ENCODE results near the gene DEDD.

The DEDD gene

GRCh38 chr1:161139766-161140165 is 7.3 kb upstream of the DEDD start:
- Histone ChIP-seq H3K36me3 (ENCODE audit: insufficient read depth, low read length) (no peaks in the 10 kb centered on the region), H3K27me3 (ENCODE audit: control insufficient read depth in 1 of 2, insufficient read depth in 2 of 2, low read length in 2 of 2) (no peaks in the 10 kb centered on the region), H3K9me3 (ENCODE audit: low read length) (no peaks in the 10 kb centered on the region), H3K4me1 (ENCODE audit: insufficient read depth, low read length) (no peaks in the 10 kb centered on the region), H3K27ac (ENCODE audit: low read depth, low read length) (no peak overlapping the region), H3K4me3 (ENCODE audit: low read depth in 1 of 2, low read length in 2 of 2) (no peak overlapping the region), H3K9ac (ENCODE audit: low read length) (no peak overlapping the region)

- H3K4me1 ChIP-seq (ENCODE audit: insufficient read depth, low read length): peaks cover 7% of the 10 kb centered on the region
- no peaks in the 10 kb centered on the region for H3K27me3 ChIP-seq (ENCODE audit: control insufficient read depth in 1 of 2, insufficient read depth in 2 of 2, low read length in 2 of 2)
- H3K4me3 ChIP-seq (ENCODE audit: low read depth in 1 of 2, low read length in 2 of 2): no peak overlapping the region
- no peaks in the 10 kb centered on the region for H3K9me3 ChIP-seq (ENCODE audit: low read length)
- no peak overlapping the region for H3K27ac ChIP-seq (ENCODE audit: low read depth, low read length)
- H3K36me3 ChIP-seq (ENCODE audit: insufficient read depth, low read length): no peaks in the 10 kb centered on the region
- H3K9ac ChIP-seq (ENCODE audit: low read length): no peak overlapping the region
These were observed 6.0 kb upstream of the DEDD start for GRCh38 chr1:161138431-161138830.

GRCh38 chr1:161137881-161138280 is 5.4 kb upstream of the DEDD start:
- Histone ChIP-seq H3K27ac (ENCODE audit: low read depth, low read length) (no peak overlapping the region), H3K9ac (ENCODE audit: low read length) (no peak overlapping the region), H3K36me3 (ENCODE audit: insufficient read depth, low read length) (no peaks in the 10 kb centered on the region), H3K4me1 (ENCODE audit: insufficient read depth, low read length) (peaks cover 10% of the 10 kb centered on the region), H3K4me3 (ENCODE audit: low read depth in 1 of 2, low read length in 2 of 2) (no peak overlapping the region), H3K27me3 (ENCODE audit: control insufficient read depth in 1 of 2, insufficient read depth in 2 of 2, low read length in 2 of 2) (no peaks in the 10 kb centered on the region), H3K9me3 (ENCODE audit: low read length) (no peaks in the 10 kb centered on the region)

- Histone ChIP-seq H3K9ac (ENCODE audit: low read length) (peak overlapping the region; percentile 97), H3K27ac (ENCODE audit: low read depth, low read length) (peak overlapping the region; percentile 96), H3K4me1 (ENCODE audit: insufficient read depth, low read length) (peaks cover 38% of the 10 kb centered on the region), H3K9me3 (ENCODE audit: low read length) (no peaks in the 10 kb centered on the region), H3K4me3 (ENCODE audit: low read depth in 1 of 2, low read length in 2 of 2) (peak overlapping the region; percentile 81 to 98), H3K36me3 (ENCODE audit: insufficient read depth, low read length) (peaks cover 8% of the 10 kb centered on the region), H3K27me3 (ENCODE audit: control insufficient read depth in 1 of 2, insufficient read depth in 2 of 2, low read length in 2 of 2) (no peaks in the 10 kb centered on the region)
These were observed 813 bp upstream of the DEDD start for GRCh38 chr1:161133220-161133740.

GRCh38 chr1:161131523-161132409 is 701 bp downstream of the DEDD start:
- H3K27ac ChIP-seq (ENCODE audit: low read depth, low read length): peak overlapping the region; percentile 96
- peaks cover 45% of the 10 kb centered on the region for H3K4me1 ChIP-seq (ENCODE audit: insufficient read depth, low read length)
- H3K9ac ChIP-seq (ENCODE audit: low read length): peak overlapping the region; percentile 85
- H3K36me3 ChIP-seq (ENCODE audit: insufficient read depth, low read length): peaks cover 20% of the 10 kb centered on the region
- H3K9me3 ChIP-seq (ENCODE audit: low read length): no peaks in the 10 kb centered on the region
- no peaks in the 10 kb centered on the region for H3K27me3 ChIP-seq (ENCODE audit: control insufficient read depth in 1 of 2, insufficient read depth in 2 of 2, low read length in 2 of 2)
- peak overlapping the region; percentile 81 to 98 for H3K4me3 ChIP-seq (ENCODE audit: low read depth in 1 of 2, low read length in 2 of 2)

GRCh38 chr1:161130266-161130665 is 2.2 kb downstream of the DEDD start:
- Histone ChIP-seq H3K9ac (ENCODE audit: low read length) (no peak overlapping the region), H3K27me3 (ENCODE audit: control insufficient read depth in 1 of 2, insufficient read depth in 2 of 2, low read length in 2 of 2) (no peaks in the 10 kb centered on the region), H3K36me3 (ENCODE audit: insufficient read depth, low read length) (peaks cover 24% of the 10 kb centered on the region), H3K9me3 (ENCODE audit: low read length) (no peaks in the 10 kb centered on the region), H3K4me3 (ENCODE audit: low read depth in 1 of 2, low read length in 2 of 2) (no peak overlapping the region), H3K4me1 (ENCODE audit: insufficient read depth, low read length) (peaks cover 45% of the 10 kb centered on the region), H3K27ac (ENCODE audit: low read depth, low read length) (no peak overlapping the region)

GRCh38 chr1:161128591-161129420 is 3.7 kb downstream of the DEDD start:
- H3K4me1 ChIP-seq (ENCODE audit: insufficient read depth, low read length): peaks cover 42% of the 10 kb centered on the region
- H3K4me3 ChIP-seq (ENCODE audit: low read depth in 1 of 2, low read length in 2 of 2): no peak overlapping the region
- H3K9me3 ChIP-seq (ENCODE audit: low read length): no peaks in the 10 kb centered on the region
- H3K9ac ChIP-seq (ENCODE audit: low read length): no peak overlapping the region
- H3K27me3 ChIP-seq (ENCODE audit: control insufficient read depth in 1 of 2, insufficient read depth in 2 of 2, low read length in 2 of 2): no peaks in the 10 kb centered on the region
- H3K27ac ChIP-seq (ENCODE audit: low read depth, low read length): no peak overlapping the region
- peaks cover 32% of the 10 kb centered on the region for H3K36me3 ChIP-seq (ENCODE audit: insufficient read depth, low read length)

GRCh38 chr1:161127649-161128048 is 4.8 kb downstream of the DEDD start:
- Histone ChIP-seq H3K36me3 (ENCODE audit: insufficient read depth, low read length) (peaks cover 43% of the 10 kb centered on the region), H3K4me1 (ENCODE audit: insufficient read depth, low read length) (peaks cover 35% of the 10 kb centered on the region), H3K27me3 (ENCODE audit: control insufficient read depth in 1 of 2, insufficient read depth in 2 of 2, low read length in 2 of 2) (no peaks in the 10 kb centered on the region), H3K27ac (ENCODE audit: low read depth, low read length) (no peak overlapping the region), H3K9ac (ENCODE audit: low read length) (no peak overlapping the region), H3K4me3 (ENCODE audit: low read depth in 1 of 2, low read length in 2 of 2) (no peak overlapping the region), H3K9me3 (ENCODE audit: low read length) (no peaks in the 10 kb centered on the region)

GRCh38 chr1:161122967-161123366 is 9.5 kb downstream of the DEDD start:
- H3K9ac ChIP-seq (ENCODE audit: low read length): no peak overlapping the region
- peaks cover 27% of the 10 kb centered on the region for H3K4me1 ChIP-seq (ENCODE audit: insufficient read depth, low read length)
- H3K4me3 ChIP-seq (ENCODE audit: low read depth in 1 of 2, low read length in 2 of 2): no peak overlapping the region
- no peaks in the 10 kb centered on the region for H3K9me3 ChIP-seq (ENCODE audit: low read length)
- H3K27me3 ChIP-seq (ENCODE audit: control insufficient read depth in 1 of 2, insufficient read depth in 2 of 2, low read length in 2 of 2): no peaks in the 10 kb centered on the region
- H3K27ac ChIP-seq (ENCODE audit: low read depth, low read length): no peak overlapping the region
- peaks cover 60% of the 10 kb centered on the region for H3K36me3 ChIP-seq (ENCODE audit: insufficient read depth, low read length)

- H3K27me3 ChIP-seq (ENCODE audit: control insufficient read depth in 1 of 2, insufficient read depth in 2 of 2, low read length in 2 of 2): no peaks in the 10 kb centered on the region
- no peak overlapping the region for H3K27ac ChIP-seq (ENCODE audit: low read depth, low read length)
- no peaks in the 10 kb centered on the region for H3K9me3 ChIP-seq (ENCODE audit: low read length)
- no peak overlapping the region for H3K9ac ChIP-seq (ENCODE audit: low read length)
- H3K36me3 ChIP-seq (ENCODE audit: insufficient read depth, low read length): peaks cover 52% of the 10 kb centered on the region
- no peak overlapping the region for H3K4me3 ChIP-seq (ENCODE audit: low read depth in 1 of 2, low read length in 2 of 2)
- H3K4me1 ChIP-seq (ENCODE audit: insufficient read depth, low read length): peaks cover 28% of the 10 kb centered on the region
These were observed 10.6 kb downstream of the DEDD start for GRCh38 chr1:161121834-161122233.

GRCh38 chr1:161121042-161121650 is 11.3 kb downstream of the DEDD start:
- H3K4me1 ChIP-seq (ENCODE audit: insufficient read depth, low read length): peaks cover 35% of the 10 kb centered on the region
- H3K4me3 ChIP-seq (ENCODE audit: low read depth in 1 of 2, low read length in 2 of 2): no peak overlapping the region
- H3K27ac ChIP-seq (ENCODE audit: low read depth, low read length): no peak overlapping the region
- no peaks in the 10 kb centered on the region for H3K27me3 ChIP-seq (ENCODE audit: control insufficient read depth in 1 of 2, insufficient read depth in 2 of 2, low read length in 2 of 2)
- H3K9me3 ChIP-seq (ENCODE audit: low read length): no peaks in the 10 kb centered on the region
- H3K9ac ChIP-seq (ENCODE audit: low read length): no peak overlapping the region
- peaks cover 47% of the 10 kb centered on the region for H3K36me3 ChIP-seq (ENCODE audit: insufficient read depth, low read length)

Data from muscle layer of colon (tissue), 2 donors.